Mucosa of descending colon (tissue), 3 donors: ENCODE data around the gene PPP1R27. TPM values are rescaled to one million over a fixed set of nuclear protein-coding genes. Genes with fewer than 3 reads are reported as not detected.

Experiments
- ATAC-seq: fragments of 200-7000 bp; cut with Tn5 transposase; one replicate; pipeline ENCODE4 v1.9.1; 2020; ENCODE audit warnings: mild to moderate bottlenecking, moderate library complexity
- DNase-seq, 3 donors: peaks; one replicate each; pipeline ENCODE4 v3.0.0-alpha.2; 2020
- H3K36me3 ChIP-seq: fragments of 200-600 bp; one replicate; pipeline ENCODE4 v1.8.0; 2021; ENCODE audit warnings: low read depth, mild to moderate bottlenecking
- H3K4me1 ChIP-seq: fragments of 200-600 bp; one replicate; pipeline ENCODE4 v1.8.0; 2021; ENCODE audit warnings: low read depth, mild to moderate bottlenecking
- H3K4me3 ChIP-seq: fragments of 200-600 bp; one replicate; pipeline ENCODE4 v1.8.0; 2021; ENCODE audit warnings: mild to moderate bottlenecking
- H3K9me3 ChIP-seq: fragments of 200-600 bp; one replicate; pipeline ENCODE4 v1.8.0; 2021; ENCODE audit warnings: mild to moderate bottlenecking
- intact Hi-C, 2 donors: fragments of 100-400 bp; cut with DNase I in 1 of 2; cut with micrococcal nuclease in 1 of 2; formaldehyde crosslinking; loops; one replicate each; pipeline versions ENCODE4 v1.11.0 to v1.11.1; 2022; cut with DNase I, micrococcal nuclease
- total RNA-seq, 3 donors: library from RNA; stranded (reverse); fragmentation: NEBNext Ultra II Directional in 2 of 3; extraction: Animal tissue kit (Norgen Biotek cat#: 25700) in 2 of 3; gene quantifications; one replicate each; pipeline versions ENCODE4 v1.2.1 to v1.2.4, GENCODE V29; 2021 to 2023
- TF ChIP-seq, protein P1 (sequence below): fragments of 200-600 bp; IDR thresholded peaks from one replicate; pipeline ENCODE4 v1.8.0; 2022; ENCODE audit warnings: antibody characterized with exemption, mild to moderate bottlenecking
- donor health status: DM: no; HTN: no; CAD: no; lungs with moderate emphysema.
- donor health status: DM: no; HTN: no; CAD: no.
- donor health status: DM: no; HTN: yes; CAD: no.

The PPP1R27 gene
- total RNA-seq, 3 donors from 2014 or later: 0.52 to 0.84 TPM; not detected in 1

- TF ChIP-seq, protein P1, sequence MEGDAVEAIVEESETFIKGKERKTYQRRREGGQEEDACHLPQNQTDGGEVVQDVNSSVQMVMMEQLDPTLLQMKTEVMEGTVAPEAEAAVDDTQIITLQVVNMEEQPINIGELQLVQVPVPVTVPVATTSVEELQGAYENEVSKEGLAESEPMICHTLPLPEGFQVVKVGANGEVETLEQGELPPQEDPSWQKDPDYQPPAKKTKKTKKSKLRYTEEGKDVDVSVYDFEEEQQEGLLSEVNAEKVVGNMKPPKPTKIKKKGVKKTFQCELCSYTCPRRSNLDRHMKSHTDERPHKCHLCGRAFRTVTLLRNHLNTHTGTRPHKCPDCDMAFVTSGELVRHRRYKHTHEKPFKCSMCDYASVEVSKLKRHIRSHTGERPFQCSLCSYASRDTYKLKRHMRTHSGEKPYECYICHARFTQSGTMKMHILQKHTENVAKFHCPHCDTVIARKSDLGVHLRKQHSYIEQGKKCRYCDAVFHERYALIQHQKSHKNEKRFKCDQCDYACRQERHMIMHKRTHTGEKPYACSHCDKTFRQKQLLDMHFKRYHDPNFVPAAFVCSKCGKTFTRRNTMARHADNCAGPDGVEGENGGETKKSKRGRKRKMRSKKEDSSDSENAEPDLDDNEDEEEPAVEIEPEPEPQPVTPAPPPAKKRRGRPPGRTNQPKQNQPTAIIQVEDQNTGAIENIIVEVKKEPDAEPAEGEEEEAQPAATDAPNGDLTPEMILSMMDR: no peak
- intact Hi-C loops: no loop called here
- ATAC-seq (no peak), DNase-seq (no peak)
- Histone ChIP-seq H3K36me3 (no peaks in the 10 kb centered on the region), H3K9me3 (no peaks in the 10 kb centered on the region), H3K4me1 (peaks cover 7% of the 10 kb centered on the region), H3K4me3 (no peak overlapping the region)
These were observed 674 bp downstream of the PPP1R27 start for GRCh38 chr17:81833921-81834830.

DNA sequence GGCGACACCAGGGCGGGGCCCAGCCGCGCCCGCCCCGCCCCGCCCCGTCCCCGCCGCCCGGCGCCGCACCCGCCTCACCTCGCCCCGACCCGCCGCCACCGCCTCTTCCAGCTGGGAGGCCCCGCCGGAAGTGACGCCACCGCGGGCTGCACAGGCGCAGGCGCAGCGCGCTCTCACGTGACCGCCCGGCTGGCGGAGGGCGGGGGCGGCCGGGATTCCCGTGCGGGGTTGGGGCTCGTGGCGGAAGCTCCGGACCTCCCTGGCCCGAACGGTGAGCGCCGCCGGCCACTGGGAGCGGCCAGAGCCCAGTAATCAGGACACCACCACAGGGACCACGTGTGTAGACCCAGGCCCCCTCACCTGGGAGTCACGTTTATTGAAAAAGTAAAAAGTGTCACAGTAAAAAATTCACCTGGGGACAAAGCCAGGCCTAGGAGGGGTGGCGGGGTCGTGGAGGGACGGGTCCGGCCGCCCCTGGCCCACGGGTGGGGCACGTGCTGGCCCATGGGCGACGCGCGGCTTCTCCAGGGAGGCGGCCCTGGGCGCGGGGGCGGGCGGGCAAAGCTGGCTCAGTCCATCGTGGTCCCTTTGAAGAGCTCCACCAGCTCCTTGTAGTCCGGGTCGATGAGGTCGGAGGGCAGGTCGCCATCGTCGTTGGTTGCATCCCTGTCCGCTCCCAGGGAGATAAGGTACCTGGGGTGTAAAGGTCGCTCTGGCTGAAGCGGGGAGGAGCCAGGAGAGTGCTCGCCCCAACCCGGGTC, 1.5 kb downstream of the PPP1R27 start, which contains the start of gene MCRIP1:
TSS of gene MCRIP1 (minus strand) at position 132 of the 761 bp plus-strand sequence. CDS start 8,785 bp downstream, outside the sequence.
- Histone ChIP-seq H3K9me3 (no peaks in the 10 kb centered on the region), H3K4me3 (peak within 1 kb of the TSS; percentile 34), H3K36me3 (no peaks in the 10 kb centered on the region), H3K4me1 (peaks cover 7% of the 10 kb centered on the region)
- intact Hi-C loops: no loop called here
- ATAC-seq: peak; percentile 89
- TF ChIP-seq, protein P1: no peak
- peak; percentile 96 to 98 (median 98) for DNase-seq

DNA sequence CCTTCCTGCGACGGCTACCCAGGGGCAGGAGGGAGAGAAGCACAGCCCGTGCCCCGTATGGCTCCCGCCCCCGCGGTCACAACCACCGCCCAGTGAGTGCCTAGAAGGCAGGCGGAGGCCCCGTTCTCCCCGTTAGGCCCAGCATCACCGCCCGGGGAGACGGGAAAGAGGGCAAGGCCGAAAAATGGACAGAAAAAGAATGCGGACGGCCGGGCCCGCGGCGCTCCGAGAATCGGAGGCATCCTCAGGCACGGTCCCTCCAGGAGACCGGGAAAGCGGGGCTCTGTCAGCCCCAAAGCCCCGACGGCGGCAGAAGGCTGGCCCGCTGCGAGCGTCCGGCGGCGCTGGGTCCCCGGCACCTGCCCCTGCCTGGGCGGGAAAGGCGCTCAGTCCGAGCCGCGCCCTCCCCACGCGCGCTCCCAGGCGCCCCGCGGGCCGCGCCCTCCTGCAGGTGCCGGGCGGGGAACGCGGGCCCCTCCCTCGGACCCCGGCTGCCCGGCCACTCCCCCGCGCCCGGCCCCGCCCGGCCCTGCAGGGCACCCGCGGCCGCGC, 2.2 kb downstream of the PPP1R27 start:
- peak in 1 of 3 donors; percentile 75 for DNase-seq
- TF ChIP-seq, protein P1: no peak
- H3K9me3 ChIP-seq: no peaks in the 10 kb centered on the region
- intact Hi-C loops: no loop called here
- peak; percentile 31 for ATAC-seq
- peak overlapping the region; percentile 34 for H3K4me3 ChIP-seq
- H3K36me3 ChIP-seq: no peaks in the 10 kb centered on the region
- H3K4me1 ChIP-seq: peaks cover 11% of the 10 kb centered on the region

DNA sequence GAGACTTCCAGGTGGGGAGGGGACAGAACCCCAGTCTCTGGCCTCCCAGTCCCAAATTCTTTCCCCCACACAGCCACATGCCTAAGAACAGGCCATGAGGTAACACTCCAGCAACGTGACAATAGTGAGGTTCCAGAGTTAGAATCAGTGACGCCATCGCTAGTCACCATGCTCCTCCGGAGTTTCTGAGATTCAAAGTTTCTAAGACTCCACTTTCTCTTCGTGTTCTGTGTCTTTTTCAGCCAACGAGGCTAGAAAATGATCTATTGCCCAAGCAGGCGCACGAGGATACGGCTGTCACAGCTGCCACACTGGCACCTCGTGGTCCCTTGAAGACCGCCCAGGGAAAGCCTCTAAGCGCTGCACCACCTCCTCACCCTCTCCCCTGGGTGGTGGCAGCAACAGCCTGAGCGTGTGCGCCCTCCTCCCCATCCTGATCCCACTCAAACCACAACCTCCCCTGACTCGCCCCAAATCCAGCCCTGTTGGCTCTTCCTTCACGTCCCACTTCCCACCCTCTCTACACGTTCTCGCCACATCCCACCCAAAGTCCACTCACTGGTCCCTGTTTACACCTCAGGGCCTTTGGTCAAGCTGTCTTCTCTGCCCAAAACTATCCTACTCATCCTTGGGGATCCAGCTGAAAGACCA, 2.8 kb downstream of the PPP1R27 start:
- intact Hi-C loops: no loop called here
- H3K4me1 ChIP-seq: peaks cover 12% of the 10 kb centered on the region
- H3K4me3 ChIP-seq: no peak overlapping the region
- no peak for DNase-seq
- no peaks in the 10 kb centered on the region for H3K36me3 ChIP-seq
- ATAC-seq: no peak
- TF ChIP-seq, protein P1: no peak
- no peaks in the 10 kb centered on the region for H3K9me3 ChIP-seq

DNA sequence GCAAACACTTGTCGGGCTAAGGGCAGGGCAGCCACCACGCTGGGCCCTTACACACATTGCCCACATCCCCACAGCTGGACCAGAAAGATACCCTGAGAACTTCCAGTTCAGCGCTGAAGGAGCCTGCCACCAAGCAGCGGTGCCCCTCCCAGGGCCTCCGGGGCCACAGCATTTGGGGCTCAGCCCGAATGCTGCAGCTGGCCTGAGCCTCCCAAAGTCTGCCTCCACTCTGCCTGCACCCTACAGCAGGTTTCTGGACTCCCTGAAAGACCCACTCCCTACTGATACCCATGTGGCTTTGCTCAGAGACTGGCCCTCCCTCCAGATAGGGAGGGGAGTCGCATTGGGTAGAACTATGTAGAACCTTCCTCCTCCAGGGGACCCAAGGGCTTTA, 3.3 kb downstream of the PPP1R27 start:
- H3K9me3 ChIP-seq: no peaks in the 10 kb centered on the region
- intact Hi-C loops: no loop called here
- no peaks in the 10 kb centered on the region for H3K36me3 ChIP-seq
- no peak overlapping the region for H3K4me3 ChIP-seq
- peaks cover 12% of the 10 kb centered on the region for H3K4me1 ChIP-seq
- ATAC-seq (no peak), DNase-seq (no peak)
- TF ChIP-seq, protein P1: no peak
